GM19035 (cell line): ENCODE measurements around the gene GPC6.

Experiments
- ATAC-seq: cut with Tn5 transposase; IDR thresholded peaks from one replicate; pipeline ENCODE4 v1.9.1; 2021; ENCODE audit not compliant: unreplicated experiment

The GPC6 gene

GRCh38 chr13:93368296-93368695 is 141.7 kb downstream of the GPC6 start:
- no peak for ATAC-seq

GRCh38 chr13:93368718-93369117 is 142.1 kb downstream of the GPC6 start:
- ATAC-seq, result no peak

- ATAC-seq, result no peak
These were observed 146.2 kb downstream of the GPC6 start for GRCh38 chr13:93372856-93373255.

- ATAC-seq, result no peak
These were observed 148.9 kb downstream of the GPC6 start for GRCh38 chr13:93375491-93375890.

GRCh38 chr13:93377196-93377595 is 150.6 kb downstream of the GPC6 start:
- ATAC-seq, result no peak

GRCh38 chr13:93378184-93378583 is 151.6 kb downstream of the GPC6 start:
- no peak for ATAC-seq

- no peak for ATAC-seq
These were observed 159.5 kb downstream of the GPC6 start for GRCh38 chr13:93386116-93386515.

GRCh38 chr13:93388701-93389100 is 162.1 kb downstream of the GPC6 start:
- ATAC-seq, result no peak

- ATAC-seq, result no peak
These were observed 171.0 kb downstream of the GPC6 start for GRCh38 chr13:93397619-93398018.

- no peak for ATAC-seq
These were observed 171.8 kb downstream of the GPC6 start for GRCh38 chr13:93398167-93399035.

- no peak for ATAC-seq
These were observed 172.6 kb downstream of the GPC6 start for GRCh38 chr13:93399212-93399611.

GRCh38 chr13:93406136-93406535 is 179.5 kb downstream of the GPC6 start:
- ATAC-seq, result no peak

- ATAC-seq, result no peak
These were observed 180.9 kb downstream of the GPC6 start for GRCh38 chr13:93407551-93407950.

GRCh38 chr13:93409001-93409400 is 182.4 kb downstream of the GPC6 start:
- ATAC-seq, result no peak

GRCh38 chr13:93409816-93410215 is 183.2 kb downstream of the GPC6 start:
- ATAC-seq, result no peak

GRCh38 chr13:93411186-93411680 is 184.6 kb downstream of the GPC6 start:
- ATAC-seq, result no peak

GRCh38 chr13:93412676-93413075 is 186.1 kb downstream of the GPC6 start:
- no peak for ATAC-seq

GRCh38 chr13:93413972-93414717 is 187.5 kb downstream of the GPC6 start:
- no peak for ATAC-seq

GRCh38 chr13:93416736-93417355 is 190.2 kb downstream of the GPC6 start:
- ATAC-seq, result no peak

GRCh38 chr13:93418398-93418797 is 191.8 kb downstream of the GPC6 start:
- ATAC-seq, result no peak

GRCh38 chr13:93420206-93420605 is 193.6 kb downstream of the GPC6 start:
- ATAC-seq, result no peak

GRCh38 chr13:93420887-93421286 is 194.3 kb downstream of the GPC6 start:
- no peak for ATAC-seq
